Smooth muscle cell (in vitro differentiated cells): ENCODE measurements around the gene CPT1C. TPM values are rescaled to one million over a fixed set of nuclear protein-coding genes. Genes with fewer than 3 reads are reported as not detected.

Source experiments
- DNase-seq: peaks from one replicate; lab custom pipeline; 2025; ENCODE audit not compliant: unreplicated experiment; lab: John Stamatoyannopoulos, UW
- H2AFZ ChIP-seq: fragments of 200-600 bp; sonication (generic); 2 replicates; pipeline ENCODE4 v1.6.0; 2016; ENCODE audit warnings: antibody characterized with exemption, low read depth, mild to moderate bottlenecking
- H3F3A ChIP-seq: fragments of 200-600 bp; sonication (generic); 2 replicates; pipeline ENCODE4 v1.6.0; 2017; ENCODE audit warnings: antibody characterized with exemption, low read depth
- H3K27ac ChIP-seq: fragments of 200-600 bp; sonication (generic); 2 replicates; pipeline ENCODE4 v1.5.1; 2016; ENCODE audit warnings: low read depth, mild to moderate bottlenecking
- H3K27me3 ChIP-seq: fragments of 200-600 bp; sonication (generic); 2 replicates; pipeline ENCODE4 v1.6.1; 2016; ENCODE audit warnings: low read depth, mild to moderate bottlenecking
- H3K36me3 ChIP-seq: fragments of 200-600 bp; sonication (generic); 2 replicates; pipeline ENCODE4 v1.5.1; 2016; ENCODE audit warnings: low read depth
- H3K4me1 ChIP-seq: fragments of 200-600 bp; sonication (generic); 2 replicates; pipeline ENCODE4 v1.5.1; 2016; ENCODE audit warnings: low read depth
- H3K4me2 ChIP-seq: fragments of 200-600 bp; sonication (generic); 2 replicates; pipeline ENCODE4 v1.6.0; 2016; ENCODE audit warnings: mild to moderate bottlenecking
- H3K4me3 ChIP-seq: fragments of 200-600 bp; sonication (generic); 2 replicates; pipeline ENCODE4 v1.5.1; 2016; ENCODE audit warnings: mild to moderate bottlenecking
- H3K79me2 ChIP-seq: fragments of 200-600 bp; sonication (generic); 2 replicates; pipeline ENCODE4 v1.6.0; 2016; ENCODE audit warnings: low read depth, mild to moderate bottlenecking
- H3K9ac ChIP-seq: fragments of 200-600 bp; sonication (generic); 2 replicates; pipeline ENCODE4 v1.6.0; 2016; ENCODE audit warnings: low read depth
- H3K9me3 ChIP-seq: fragments of 200-600 bp; sonication (generic); replicated peaks from 2 replicates; pipeline ENCODE4 v1.5.1; 2016; ENCODE audit warnings: low read depth
- H4K20me1 ChIP-seq: fragments of 200-600 bp; sonication (generic); 2 replicates; pipeline ENCODE4 v1.6.0; 2016; ENCODE audit warnings: low read depth
- WGBS: methylation state at CpG from one replicate; pipeline ENCODE4 v1.1.7; 2016; ENCODE audit warnings: low lambda C conversion rate; 5-methylcytosine and 5-hydroxymethylcytosine counted together
- polyA plus RNA-seq: library from polyadenylated mRNA; unstranded; fragments of >200 nt; fragmentation: Nextera tagmentation; extraction: Ambion mirVana; gene quantifications from 2 replicates; pipeline ENCODE4 v1.2.1, GENCODE V29; 2016
- total RNA-seq: library from RNA; depleted of rRNA; stranded (reverse); fragments of >200 nt; gene quantifications from 2 replicates; pipeline ENCODE4 v1.2.3, GENCODE V29; 2014
- TF ChIP-seq, protein P1 (sequence below): fragments of 200-600 bp; sonication (generic); IDR thresholded peaks from 2 replicates; pipeline ENCODE4 v1.5.1; 2017; ENCODE audit warnings: borderline replicate concordance, mild to moderate bottlenecking, antibody characterized with exemption; ENCODE audit not compliant: insufficient read depth, poor library complexity, severe bottlenecking

CPT1C gene
- total and polyA plus RNA-seq, 2 experiments from 2014 or later = 19.7 to 20.0 TPM

DNA sequence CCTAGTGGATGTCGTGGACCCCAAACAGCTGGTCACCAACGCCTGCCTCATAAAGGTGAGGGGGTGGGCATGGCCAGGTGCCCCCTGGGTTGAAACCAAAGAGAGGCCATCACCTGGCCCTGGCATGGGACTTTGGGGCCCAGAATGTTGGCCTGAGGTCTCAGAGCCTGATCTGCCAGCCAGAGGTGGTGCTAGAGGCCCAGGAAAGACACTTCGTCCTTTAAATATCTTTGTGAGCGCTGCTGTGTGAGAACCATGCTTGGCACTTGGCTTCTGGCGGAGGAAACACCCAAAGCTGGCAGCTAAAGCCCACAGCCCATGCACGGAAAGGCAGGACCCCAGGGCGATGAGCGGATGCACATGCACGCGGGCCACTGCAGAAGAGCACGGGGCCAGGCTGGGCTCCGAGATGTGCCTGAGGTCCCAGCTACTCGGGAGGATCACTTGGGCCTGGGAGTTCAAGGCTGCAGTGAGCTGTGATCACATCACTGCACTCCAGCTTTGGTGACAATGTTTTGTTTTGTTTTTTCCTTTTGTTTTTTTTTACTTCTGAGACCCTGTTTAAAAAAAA, 5.8 kb upstream of the CPT1C start:
- Histone ChIP-seq H3K27ac (no peak overlapping the region), H4K20me1 (peaks cover 55% of the 10 kb centered on the region), H2AFZ (no peak overlapping the region), H3K79me2 (peaks cover 25% of the 10 kb centered on the region), H3K4me1 (peaks cover 5% of the 10 kb centered on the region), H3K9ac (no peak overlapping the region), H3K27me3 (no peaks in the 10 kb centered on the region), H3F3A (no peaks in the 10 kb centered on the region), H3K4me3 (no peak overlapping the region), H3K9me3 (no peaks in the 10 kb centered on the region), H3K36me3 (no peaks in the 10 kb centered on the region), H3K4me2 (no peak overlapping the region)
- no peak for DNase-seq
- TF ChIP-seq, protein P1, sequence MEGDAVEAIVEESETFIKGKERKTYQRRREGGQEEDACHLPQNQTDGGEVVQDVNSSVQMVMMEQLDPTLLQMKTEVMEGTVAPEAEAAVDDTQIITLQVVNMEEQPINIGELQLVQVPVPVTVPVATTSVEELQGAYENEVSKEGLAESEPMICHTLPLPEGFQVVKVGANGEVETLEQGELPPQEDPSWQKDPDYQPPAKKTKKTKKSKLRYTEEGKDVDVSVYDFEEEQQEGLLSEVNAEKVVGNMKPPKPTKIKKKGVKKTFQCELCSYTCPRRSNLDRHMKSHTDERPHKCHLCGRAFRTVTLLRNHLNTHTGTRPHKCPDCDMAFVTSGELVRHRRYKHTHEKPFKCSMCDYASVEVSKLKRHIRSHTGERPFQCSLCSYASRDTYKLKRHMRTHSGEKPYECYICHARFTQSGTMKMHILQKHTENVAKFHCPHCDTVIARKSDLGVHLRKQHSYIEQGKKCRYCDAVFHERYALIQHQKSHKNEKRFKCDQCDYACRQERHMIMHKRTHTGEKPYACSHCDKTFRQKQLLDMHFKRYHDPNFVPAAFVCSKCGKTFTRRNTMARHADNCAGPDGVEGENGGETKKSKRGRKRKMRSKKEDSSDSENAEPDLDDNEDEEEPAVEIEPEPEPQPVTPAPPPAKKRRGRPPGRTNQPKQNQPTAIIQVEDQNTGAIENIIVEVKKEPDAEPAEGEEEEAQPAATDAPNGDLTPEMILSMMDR = no peak
- 94% methylated on average over 13 of the region's 13 CpGs for WGBS

DNA sequence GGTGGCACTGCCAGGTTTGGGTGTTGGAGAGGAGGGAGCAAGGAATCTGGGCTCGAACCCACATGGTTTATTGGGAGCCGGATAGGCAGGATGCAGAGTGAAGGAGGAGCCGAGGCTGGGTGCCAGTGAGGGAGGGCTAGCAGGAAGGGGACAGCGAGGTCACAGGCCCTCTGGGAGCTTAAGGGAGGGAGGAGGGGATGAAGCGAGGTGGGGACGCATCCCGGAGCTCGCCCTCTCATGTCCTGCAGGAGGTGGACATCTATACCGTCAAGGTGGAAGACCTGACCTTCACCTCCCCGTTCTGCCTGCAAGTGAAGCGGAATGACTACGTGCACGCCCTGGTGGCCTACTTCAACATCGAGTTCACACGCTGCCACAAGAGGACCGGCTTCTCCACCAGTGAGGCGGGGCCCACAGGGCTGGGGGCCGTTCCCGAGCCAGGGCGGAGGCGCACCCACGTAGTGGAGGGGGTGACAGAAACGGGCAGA, 5.0 kb upstream of the CPT1C start:
- H3K4me2 ChIP-seq = no peak overlapping the region
- H3K79me2 ChIP-seq = peaks cover 17% of the 10 kb centered on the region
- 98% methylated on average over 23 of the region's 23 CpGs for WGBS

GRCh38 chr19:49686503-49687088, 4.3 kb upstream of the CPT1C start:
- Histone ChIP-seq H3F3A (no peaks in the 10 kb centered on the region), H3K4me2 (no peak overlapping the region), H2AFZ (no peak overlapping the region), H3K4me1 (no peaks in the 10 kb centered on the region), H3K27me3 (no peaks in the 10 kb centered on the region), H4K20me1 (peaks cover 41% of the 10 kb centered on the region), H3K9ac (no peak overlapping the region), H3K27ac (no peak overlapping the region), H3K79me2 (peaks cover 10% of the 10 kb centered on the region), H3K9me3 (no peaks in the 10 kb centered on the region), H3K36me3 (no peaks in the 10 kb centered on the region), H3K4me3 (no peak overlapping the region)
- 93% methylated on average over 3 of the region's 27 CpGs for whole genome bisulfite sequencing
- TF ChIP-seq, protein P1 = no peak
- DNase-seq = no peak

More for the DNA sequence above, 5.0 kb upstream of the CPT1C start:
- Histone ChIP-seq H3F3A (no peaks in the 10 kb centered on the region), H3K9me3 (no peaks in the 10 kb centered on the region), H3K4me3 (no peak overlapping the region), H3K27me3 (no peaks in the 10 kb centered on the region), H3K4me1 (no peaks in the 10 kb centered on the region), H3K27ac (no peak overlapping the region), H2AFZ (no peak overlapping the region), H4K20me1 (peaks cover 48% of the 10 kb centered on the region), H3K9ac (no peak overlapping the region), H3K36me3 (no peaks in the 10 kb centered on the region)
- TF ChIP-seq, protein P1 = no peak
- DNase-seq = no peak

GRCh38 chr19:49687150-49687549, 3.8 kb upstream of the CPT1C start:
- Histone ChIP-seq H3K9ac (no peak overlapping the region), H3K4me2 (no peak overlapping the region), H3K4me3 (no peak overlapping the region), H4K20me1 (peaks cover 36% of the 10 kb centered on the region), H3K27me3 (no peaks in the 10 kb centered on the region), H3K79me2 (peaks cover 6% of the 10 kb centered on the region), H2AFZ (no peak overlapping the region), H3F3A (no peaks in the 10 kb centered on the region), H3K36me3 (no peaks in the 10 kb centered on the region), H3K27ac (no peak overlapping the region), H3K4me1 (no peaks in the 10 kb centered on the region), H3K9me3 (no peaks in the 10 kb centered on the region)
- TF ChIP-seq, protein P1 = no peak
- DNase-seq = no peak
- 91% methylated on average over 12 of the region's 12 CpGs for WGBS
